ENCODE measurements around the gene SLA2. TPM values are rescaled to one million over a fixed set of nuclear protein-coding genes. Genes with fewer than 3 reads are reported as not detected.
A peak's percentile ranks its signal among the peaks of the same experiment; 100 is the strongest.

Gene SLA2
- total and polyA plus RNA-seq, 2 of the 8 experiments (the other 6 are each of a cell fraction or from before 2014, with no cell fraction given), result 0.18 TPM; not detected in 1

- TF ChIP-seq ATF2 (IDR thresholded peaks at IDR 0.05; ENCODE audit: low read length), result no peak
- TF ChIP-seq SIN3A (conservative IDR thresholded peaks at IDR 0.05 in 1 of 2, IDR thresholded peaks at IDR 0.05 in 1 of 2; ENCODE audit: low read depth in 1 of 2, low read length in 2 of 2), result peak; percentile 27 to 48; a peak in 2 of 4 replicates
- no peak for TF ChIP-seq SP4 (IDR thresholded peaks at IDR 0.05; ENCODE audit: low read length)
- no peak for TF ChIP-seq TAF7 (optimal IDR thresholded peaks at IDR 0.05; ENCODE audit: borderline replicate concordance, low read depth, low read length)
- TF ChIP-seq KDM1A (IDR thresholded peaks at IDR 0.05; ENCODE audit: borderline replicate concordance, low read length), result no peak
- no peak; the same call in 1 of the 2 replicates for TF ChIP-seq CREB1 (IDR thresholded peaks at IDR 0.05)
- TF ChIP-seq CHD1 (IDR thresholded peaks at IDR 0.05; ENCODE audit: low read depth, low read length), result no peak
- TF ChIP-seq YY1 (IDR thresholded peaks at IDR 0.05; ENCODE audit: low read depth, low read length), result no peak
- no peak for TF ChIP-seq JUND (IDR thresholded peaks at IDR 0.05; ENCODE audit: low read length)
- TF ChIP-seq SP2 (IDR thresholded peaks at IDR 0.05; ENCODE audit: low read length), result no peak
- peak; percentile 79 for TF ChIP-seq E2F6 (IDR thresholded peaks at IDR 0.05)
- peak; percentile 46 to 70 for TF ChIP-seq POLR2A (IDR thresholded peaks at IDR 0.05; ENCODE audit: control extremely low read depth in 1 of 2, low read depth in 2 of 2, low read length in 2 of 2)
- TF ChIP-seq CBX5 (IDR thresholded peaks at IDR 0.05; ENCODE audit: low read depth, low read length), result no peak
- TF ChIP-seq BCL11A (IDR thresholded peaks at IDR 0.05; ENCODE audit: low read depth in 2 of 2, low read length in 2 of 2), result no peak
- peak; percentile 33 for TF ChIP-seq PHF8 (conservative IDR thresholded peaks at IDR 0.05; ENCODE audit: low read depth, low read length)
- peak; percentile 43; the same call in 1 of the 2 replicates for TF ChIP-seq TEAD4 (IDR thresholded peaks at IDR 0.05; ENCODE audit: low read depth, low read length)
- TF ChIP-seq NANOG (IDR thresholded peaks at IDR 0.05; ENCODE audit: insufficient read depth, low read depth, low read length, poor library complexity, severe bottlenecking), result no peak
- no peak; the same call in 1 of the 2 replicates for TF ChIP-seq POLR2AphosphoS5 (IDR thresholded peaks at IDR 0.05; ENCODE audit: low read depth, low read length)
- no peak for TF ChIP-seq RNF2 (IDR thresholded peaks at IDR 0.05; ENCODE audit: borderline replicate concordance, low read depth, low read length, missing control alignments, poor library complexity, severe bottlenecking)
- TF ChIP-seq CHD2 (IDR thresholded peaks at IDR 0.05; ENCODE audit: low read length), result no peak
- TF ChIP-seq CBX8 (IDR thresholded peaks at IDR 0.05; ENCODE audit: borderline replicate concordance, low read depth, low read length), result no peak
- TF ChIP-seq HDAC2 (IDR thresholded peaks at IDR 0.05; ENCODE audit: borderline replicate concordance in 1 of 2, low read depth in 2 of 2, low read length in 2 of 2), result peak in 1 of 2 experiments; percentile 45; a peak in 1 of 4 replicates
These were observed 71.4 kb downstream of the SLA2 start (continued) for GRCh38 chr20:36574366-36575135.
